C4-2B (cell line): ENCODE results near the gene LDB2.

ENCODE experiments used
- CTCF ChIP-seq: fragments of 450-650 bp; conservative IDR thresholded peaks from 2 replicates; pipeline ENCODE4 v1.5.1; 2017; ENCODE audit warnings: mild to moderate bottlenecking
- ZFX ChIP-seq: fragments of 450-650 bp; IDR thresholded peaks from 2 replicates; pipeline ENCODE4 v1.6.1; 2017

- TF ChIP-seq CTCF: no peak
- no peak for TF ChIP-seq ZFX
Measured at GRCh38 chr4:16606691-16607090, 291.8 kb downstream of the LDB2 start.
